DND-41 (cell line): ENCODE measurements around the gene FRY.

Source experiments
- ATAC-seq: fragments of 200-7000 bp; cut with Tn5 transposase; 3 replicates; pipeline ENCODE4 v1.9.1; 2021; ENCODE audit warnings: low read depth; ENCODE audit not compliant: insufficient read depth
- DNase-seq: peaks from one replicate; pipeline ENCODE4 v3.0.0-alpha.2; 2020
- H2AFZ ChIP-seq: 2 replicates; pipeline ENCODE4 v1.6.0; 2012; ENCODE audit warnings: low read depth, low read length
- H3K27ac ChIP-seq: 2 replicates; pipeline ENCODE4 v1.5.1; 2012; ENCODE audit warnings: low read length, inconsistent platforms
- H3K27me3 ChIP-seq: fragments of 200-600 bp; sonication (generic); 2 replicates; pipeline ENCODE4 v1.6.0; 2012; ENCODE audit warnings: low read length, mild to moderate bottlenecking, inconsistent platforms; ENCODE audit not compliant: insufficient read depth, poor library complexity
- H3K36me3 ChIP-seq: 2 replicates; pipeline ENCODE4 v1.5.1; 2012; ENCODE audit warnings: low read length, inconsistent platforms; ENCODE audit not compliant: insufficient read depth
- H3K4me1 ChIP-seq: 2 replicates; pipeline ENCODE4 v1.5.1; 2012; ENCODE audit warnings: mild to moderate bottlenecking, low read length; ENCODE audit not compliant: insufficient read depth
- H3K4me2 ChIP-seq: 2 replicates; pipeline ENCODE4 v1.6.0; 2012; ENCODE audit warnings: mild to moderate bottlenecking, moderate library complexity, low read length, inconsistent platforms; ENCODE audit not compliant: insufficient read depth
- H3K4me3 ChIP-seq, 2 experiments: fragments of 200-600 bp in 1 of 2; shearing (Covaris generic) in 1 of 2; 2 replicates each; pipeline ENCODE4 v1.5.1; 2012 to 2016; ENCODE audit warnings: inconsistent platforms in 2 of 2, low read length in 2 of 2, mild to moderate bottlenecking in 2 of 2, low read depth in 1 of 2, moderate library complexity in 1 of 2
- H3K79me2 ChIP-seq: 2 replicates; pipeline ENCODE4 v1.6.0; 2012; ENCODE audit warnings: low read length, inconsistent platforms; ENCODE audit not compliant: insufficient read depth
- H3K9ac ChIP-seq: 2 replicates; pipeline ENCODE4 v1.6.0; 2012; ENCODE audit warnings: low read depth, mild to moderate bottlenecking, inconsistent platforms, low read length, moderate library complexity
- H3K9me3 ChIP-seq: 2 replicates; pipeline ENCODE4 v1.5.1; 2012; ENCODE audit warnings: low read length, moderate library complexity, mild to moderate bottlenecking, inconsistent platforms; ENCODE audit not compliant: insufficient read depth, severe bottlenecking
- H4K20me1 ChIP-seq: 2 replicates; pipeline ENCODE4 v1.6.0; 2012; ENCODE audit warnings: low read length; ENCODE audit not compliant: insufficient read depth
- CTCF ChIP-seq: IDR thresholded peaks from 2 replicates; pipeline ENCODE4 v1.5.1; 2012; ENCODE audit warnings: borderline replicate concordance, low read length, moderate library complexity, mild to moderate bottlenecking; ENCODE audit not compliant: poor library complexity, severe bottlenecking; ENCODE audit errors: extremely low read depth
- EZH2 ChIP-seq: IDR thresholded peaks from 3 replicates; pipeline ENCODE4 v1.6.1; 2012; ENCODE audit warnings: borderline replicate concordance, low read depth, mild to moderate bottlenecking, moderate library complexity, low read length, inconsistent platforms; ENCODE audit not compliant: severe bottlenecking

Gene FRY

GRCh38 chr13:32040052-32040642 is 8.6 kb downstream of the FRY start:
- H2AFZ ChIP-seq: no peak overlapping the region
- TF ChIP-seq CTCF: no peak
- no peak for TF ChIP-seq EZH2
- DNase-seq (no peak), ATAC-seq (no peak)
- no peaks in the 10 kb centered on the region for H3K36me3 ChIP-seq
- H3K27ac ChIP-seq: no peak overlapping the region
- no peaks in the 10 kb centered on the region for H4K20me1 ChIP-seq
- no peaks in the 10 kb centered on the region for H3K79me2 ChIP-seq
- no peak overlapping the region for H3K9ac ChIP-seq
- peaks cover 19% of the 10 kb centered on the region for H3K27me3 ChIP-seq
- no peaks in the 10 kb centered on the region for H3K4me1 ChIP-seq
- H3K4me2 ChIP-seq: no peak overlapping the region
- H3K4me3 ChIP-seq: no peak overlapping the region
- no peaks in the 10 kb centered on the region for H3K9me3 ChIP-seq

GRCh38 chr13:32040689-32041088 is 9.1 kb downstream of the FRY start:
- Histone ChIP-seq H2AFZ (no peak overlapping the region), H3K27me3 (peaks cover 19% of the 10 kb centered on the region), H3K36me3 (no peaks in the 10 kb centered on the region), H3K9me3 (no peaks in the 10 kb centered on the region), H3K4me1 (no peaks in the 10 kb centered on the region), H4K20me1 (no peaks in the 10 kb centered on the region), H3K9ac (no peak overlapping the region), H3K27ac (no peak overlapping the region), H3K4me3 (no peak overlapping the region), H3K79me2 (no peaks in the 10 kb centered on the region), H3K4me2 (no peak overlapping the region)
- DNase-seq: no peak
- TF ChIP-seq CTCF (no peak), EZH2 (no peak)
- ATAC-seq: no peak

GRCh38 chr13:32041429-32041828 is 9.9 kb downstream of the FRY start:
- H3K27me3 ChIP-seq: peaks cover 19% of the 10 kb centered on the region
- H3K9me3 ChIP-seq: no peaks in the 10 kb centered on the region
- no peak overlapping the region for H3K4me3 ChIP-seq
- H3K4me1 ChIP-seq: peaks cover 6% of the 10 kb centered on the region
- no peaks in the 10 kb centered on the region for H3K36me3 ChIP-seq
- H3K27ac ChIP-seq: no peak overlapping the region
- no peak overlapping the region for H3K9ac ChIP-seq
- ATAC-seq (no peak), DNase-seq (no peak)
- no peak overlapping the region for H3K4me2 ChIP-seq
- H2AFZ ChIP-seq: no peak overlapping the region
- no peaks in the 10 kb centered on the region for H3K79me2 ChIP-seq
- no peak for TF ChIP-seq EZH2
- TF ChIP-seq CTCF: no peak
- H4K20me1 ChIP-seq: no peaks in the 10 kb centered on the region
